Left renal cortex interstitium (tissue), 4 donors: Measurements from ENCODE around the gene CBFB. TPM values are rescaled to one million over a fixed set of nuclear protein-coding genes. Genes with fewer than 3 reads are reported as not detected.
"Not testable (repeated sequence)": the region's sequence is repeated elsewhere in the genome, so short reads cannot be mapped to it uniquely, and the experiment has no call there.

Experiments used
- DNase-seq, 4 donors: peaks; one replicate each; pipeline ENCODE4 v3.0.0-alpha.2; 2013; ENCODE audit warnings: low read depth in 4 of 4, low spot score in 2 of 4, missing footprints in 1 of 4
- polyA plus RNA-seq, 4 donors: library from polyadenylated mRNA; unstranded; fragments of 120-200 nt; gene quantifications; one replicate each; pipeline ENCODE4 v1.2.1, GENCODE V29; 2013; ENCODE audit not compliant: insufficient read length in 4 of 4

The CBFB gene
- polyA plus RNA-seq, 4 donors: 62.3 to 77.1 (median 65.0) TPM

DNA sequence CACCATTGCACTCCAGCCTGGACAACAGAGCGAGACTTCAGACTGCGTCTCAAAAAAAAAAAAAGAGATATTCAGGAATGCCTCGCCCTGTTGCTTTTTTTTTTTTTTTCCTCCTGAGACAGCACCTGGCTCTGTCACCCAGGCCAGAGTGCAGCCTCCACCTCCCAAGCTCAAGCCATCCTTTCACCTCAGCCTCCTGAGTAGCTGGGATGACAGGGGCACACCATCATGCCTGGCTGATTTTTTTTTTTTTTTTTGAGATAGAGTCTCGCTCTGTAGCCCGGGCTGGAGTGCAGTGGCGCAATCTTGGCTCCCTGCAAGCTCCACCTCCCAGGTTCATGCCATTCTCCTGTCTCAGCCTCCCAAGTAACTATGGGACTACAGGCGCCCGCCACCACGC lies 88.8 kb downstream of the CBFB start:
- DNase-seq: no peak

DNA sequence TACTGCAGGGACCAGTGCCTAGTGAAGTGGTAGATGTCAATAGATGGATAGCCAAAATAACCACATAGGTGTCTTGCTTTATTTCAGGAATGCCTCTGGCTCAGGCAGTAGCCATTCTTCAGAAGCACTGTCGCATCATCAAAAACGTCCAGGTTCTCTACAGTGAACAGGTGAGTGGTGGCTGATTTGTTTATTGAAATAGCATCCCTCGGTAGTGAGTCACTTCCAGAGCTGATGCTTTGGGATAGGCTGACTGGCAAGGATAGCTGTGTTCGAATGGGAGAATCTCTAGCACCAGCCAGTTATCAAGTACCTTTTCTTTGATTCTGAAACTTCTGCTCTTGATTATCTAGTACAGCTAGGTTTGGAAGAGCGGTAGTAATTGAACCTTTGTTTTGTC lies 91.1 kb downstream of the CBFB start:
- no peak for DNase-seq

DNA sequence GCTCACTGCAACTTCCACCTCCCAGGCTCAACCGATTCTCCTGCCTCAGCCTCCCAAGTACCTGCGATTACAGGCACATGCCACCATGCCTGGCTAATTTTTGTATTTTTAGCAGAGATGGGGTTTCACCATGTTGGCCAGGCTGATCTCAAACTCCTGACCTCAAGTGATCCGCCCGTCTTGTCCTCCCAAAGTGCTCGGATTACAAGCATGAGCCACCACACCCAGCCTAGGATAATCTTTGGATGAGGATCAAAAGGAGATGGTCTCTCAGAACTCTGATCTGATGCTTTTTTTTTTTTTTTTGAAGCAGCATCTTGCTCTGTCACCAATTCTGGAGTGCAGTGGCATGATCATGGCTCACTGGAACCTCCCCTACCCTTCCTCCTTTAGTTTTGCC lies 93.8 kb downstream of the CBFB start:
- DNase-seq: not testable (repeated sequence)

DNA sequence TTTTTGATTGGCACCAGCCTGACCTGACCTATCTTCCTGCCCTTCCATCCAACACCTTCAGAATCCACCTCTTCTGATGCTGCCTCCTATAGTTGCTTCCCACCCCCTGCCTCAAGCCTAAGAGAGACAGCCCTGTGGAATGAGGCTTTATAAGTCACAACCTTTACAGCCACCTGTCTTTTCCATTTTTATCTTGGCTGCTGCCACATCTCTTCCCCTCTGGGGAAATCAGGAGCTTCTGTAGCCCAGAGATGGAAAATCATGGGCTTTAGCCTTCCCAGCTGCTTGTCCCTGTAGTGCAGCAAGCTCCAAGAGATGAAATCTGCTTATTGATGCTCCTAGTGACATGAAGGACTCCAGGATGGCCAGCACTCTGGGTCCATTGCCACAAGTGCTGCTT lies 99.5 kb downstream of the CBFB start:
- DNase-seq: no peak

DNA sequence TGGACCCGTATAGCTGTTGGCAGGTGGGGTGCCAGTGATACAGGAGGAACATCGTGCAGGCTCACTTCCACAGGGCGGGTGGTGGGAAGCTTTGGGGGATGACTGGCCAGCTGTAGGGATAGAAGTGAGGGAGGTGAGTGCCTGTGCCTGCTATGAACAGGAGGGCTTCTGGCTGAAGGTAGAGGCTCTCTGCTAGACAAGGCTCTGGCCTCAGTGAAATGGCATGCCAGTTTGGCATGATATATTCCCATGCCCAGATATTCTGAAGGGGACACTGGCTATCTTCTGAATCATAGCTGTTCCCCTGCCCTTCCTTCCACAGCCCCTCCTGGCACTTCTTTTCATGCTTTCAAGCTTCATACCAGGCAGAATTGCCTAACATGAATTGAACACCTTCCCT lies 99.9 kb downstream of the CBFB start:
- no peak for DNase-seq

DNA sequence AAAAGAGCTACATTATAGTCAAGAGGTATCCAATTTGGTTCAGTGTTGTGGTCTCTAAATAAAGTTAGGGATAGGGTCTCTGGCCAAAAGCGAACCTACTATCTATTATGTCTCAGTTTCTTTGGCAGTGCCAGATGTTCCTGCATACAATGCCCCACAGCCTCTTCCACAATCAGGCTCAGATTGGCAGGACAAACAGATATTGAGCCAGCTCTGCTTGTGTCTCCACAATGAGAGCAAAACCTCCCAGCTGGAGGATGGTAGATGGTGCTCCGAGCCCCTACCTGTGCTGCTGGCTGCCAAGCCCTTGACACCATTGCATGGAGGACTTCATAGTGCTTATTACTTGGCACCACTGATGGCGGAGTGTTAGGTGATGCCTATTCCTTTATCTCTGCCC lies 100.5 kb downstream of the CBFB start:
- no peak for DNase-seq

DNA sequence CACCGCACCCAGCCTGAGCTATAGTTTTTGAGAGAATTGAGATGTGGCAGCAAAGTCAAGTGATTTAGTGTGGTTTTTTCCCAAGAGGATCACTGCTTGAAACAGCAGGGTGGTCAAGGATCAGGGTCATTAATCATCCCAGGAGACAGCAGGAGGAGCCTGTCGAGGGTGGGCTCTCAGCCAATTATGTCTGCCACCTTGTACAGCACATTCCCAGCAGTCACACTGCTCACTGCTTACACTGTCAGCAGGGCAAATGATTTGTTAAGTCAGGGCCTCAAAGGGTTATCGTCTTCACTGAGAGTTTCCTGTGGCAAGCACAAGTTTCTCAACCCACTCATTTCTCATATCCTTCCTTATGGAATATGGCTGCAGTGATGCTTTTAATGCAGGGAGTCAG lies 108.7 kb downstream of the CBFB start:
- DNase-seq: peak in 1 of 4 donors; percentile 26

DNA sequence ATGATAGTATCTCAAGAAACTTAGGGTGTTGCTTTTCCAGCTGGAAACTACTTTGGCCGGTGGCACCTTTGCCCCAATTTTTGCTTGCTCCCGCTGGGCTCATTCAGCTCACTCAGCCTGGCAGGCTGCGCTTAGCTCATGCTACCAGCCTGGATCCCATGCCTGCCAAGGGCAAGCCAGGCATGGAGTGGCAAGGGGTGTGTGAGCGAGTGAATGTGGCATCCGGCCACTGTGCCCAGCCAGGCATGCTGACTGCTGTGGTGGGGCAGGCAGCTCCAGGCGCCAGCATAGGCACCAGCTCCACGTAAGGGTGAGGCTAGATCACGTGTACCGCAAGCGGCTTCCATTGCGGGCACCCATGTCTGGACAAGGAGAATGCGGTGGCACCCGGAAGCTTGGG lies 112.4 kb downstream of the CBFB start:
- DNase-seq: no peak

DNA sequence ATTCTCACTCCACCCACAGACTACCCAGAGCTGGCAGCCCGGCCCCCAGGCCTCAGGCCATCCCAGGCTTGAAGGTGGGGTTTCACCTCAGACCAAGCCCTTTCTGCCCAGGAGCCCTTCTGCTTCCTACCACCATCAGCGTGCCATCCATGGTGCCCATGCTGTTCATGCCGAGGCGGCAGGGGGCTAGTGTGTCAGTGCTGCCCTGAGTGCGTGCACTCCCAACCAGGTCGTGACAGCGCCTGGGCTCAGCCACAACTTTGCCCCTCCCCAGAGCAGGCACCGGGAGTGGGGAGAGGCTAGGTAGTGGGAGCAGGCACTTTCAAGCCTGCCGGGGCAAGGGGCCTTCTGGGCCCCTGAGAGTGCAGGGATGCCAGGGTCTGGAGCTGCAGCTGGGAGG lies 113.4 kb downstream of the CBFB start:
- no peak for DNase-seq

DNA sequence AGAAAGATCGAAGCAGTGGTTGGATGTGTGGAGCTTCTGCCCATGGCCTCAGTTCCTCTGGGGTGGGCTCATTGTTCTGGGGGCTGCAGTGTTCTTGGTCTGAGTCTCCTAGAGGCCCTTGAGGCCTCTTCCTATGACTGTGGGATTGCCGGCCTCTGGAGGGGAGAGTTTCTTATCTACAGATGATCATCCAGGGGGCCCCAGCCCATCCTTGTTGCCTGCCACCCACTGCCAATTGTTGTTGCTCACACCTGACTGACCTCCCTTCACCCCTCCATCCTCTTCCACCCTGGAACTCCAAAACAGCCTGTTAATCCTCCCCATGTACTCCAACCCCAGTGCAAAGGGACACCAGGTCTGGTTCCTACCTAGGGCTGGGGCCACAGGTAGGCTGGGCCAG lies 116.0 kb downstream of the CBFB start:
- no peak for DNase-seq

DNA sequence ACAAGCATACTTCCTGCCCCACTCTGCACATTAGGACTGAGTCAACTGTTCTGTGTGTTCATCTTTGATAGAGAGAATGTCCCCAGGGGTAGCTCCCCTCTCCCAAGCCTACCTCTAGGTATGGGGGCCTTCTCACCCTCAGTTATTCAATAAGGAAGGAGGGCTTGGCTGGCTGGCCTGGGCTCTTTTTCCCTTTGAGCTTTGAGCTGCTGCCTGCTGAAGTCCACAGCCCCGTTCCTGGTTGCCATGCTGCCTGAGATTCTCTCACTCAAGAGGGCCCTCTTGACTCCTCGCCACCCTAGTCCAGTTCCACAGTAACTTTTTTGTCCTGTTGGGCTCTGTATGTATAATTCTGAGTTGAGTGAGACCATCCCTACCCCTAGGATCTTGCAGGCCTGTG lies 116.8 kb downstream of the CBFB start:
- DNase-seq: no peak

DNA sequence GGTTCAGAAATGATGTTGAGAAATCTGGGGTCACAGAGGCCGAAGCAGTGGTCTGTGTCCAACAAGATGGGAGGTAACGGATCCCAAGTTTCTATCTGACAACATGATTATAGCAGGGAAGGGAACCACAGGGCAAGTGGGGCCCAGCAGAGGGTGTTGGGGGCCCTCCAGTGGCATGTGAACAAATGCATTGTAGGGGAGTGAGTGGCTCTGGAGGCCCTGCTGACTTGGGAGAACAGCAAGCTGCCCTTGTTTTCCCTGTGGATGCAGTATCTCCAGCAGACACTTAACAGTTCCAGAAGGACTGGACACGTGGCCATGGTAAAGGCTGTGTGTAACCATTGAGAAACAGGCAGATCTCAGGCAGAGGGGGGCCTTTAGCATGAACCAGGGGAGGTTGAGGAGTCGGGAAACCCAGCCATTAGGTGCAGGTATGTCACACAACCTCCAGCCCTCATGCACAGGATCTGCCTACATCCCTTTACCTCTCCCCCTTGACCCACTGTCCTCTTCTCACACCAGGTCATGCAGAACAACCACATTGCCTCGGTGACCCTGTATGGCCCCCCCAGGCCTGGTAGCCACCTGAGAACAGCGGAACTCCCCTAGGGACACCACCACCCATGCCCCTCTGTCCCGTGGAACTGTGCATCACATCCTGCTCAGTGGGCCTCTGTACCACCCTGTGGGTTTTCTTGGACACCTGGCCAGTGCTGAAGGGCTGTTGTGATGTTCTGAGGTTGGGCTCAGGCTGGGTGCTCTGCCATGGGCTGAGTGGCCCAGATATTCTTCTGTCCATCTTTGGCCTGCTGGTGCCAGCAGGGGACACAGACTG lies 117.8 kb downstream of the CBFB start:
- DNase-seq: no peak

DNA sequence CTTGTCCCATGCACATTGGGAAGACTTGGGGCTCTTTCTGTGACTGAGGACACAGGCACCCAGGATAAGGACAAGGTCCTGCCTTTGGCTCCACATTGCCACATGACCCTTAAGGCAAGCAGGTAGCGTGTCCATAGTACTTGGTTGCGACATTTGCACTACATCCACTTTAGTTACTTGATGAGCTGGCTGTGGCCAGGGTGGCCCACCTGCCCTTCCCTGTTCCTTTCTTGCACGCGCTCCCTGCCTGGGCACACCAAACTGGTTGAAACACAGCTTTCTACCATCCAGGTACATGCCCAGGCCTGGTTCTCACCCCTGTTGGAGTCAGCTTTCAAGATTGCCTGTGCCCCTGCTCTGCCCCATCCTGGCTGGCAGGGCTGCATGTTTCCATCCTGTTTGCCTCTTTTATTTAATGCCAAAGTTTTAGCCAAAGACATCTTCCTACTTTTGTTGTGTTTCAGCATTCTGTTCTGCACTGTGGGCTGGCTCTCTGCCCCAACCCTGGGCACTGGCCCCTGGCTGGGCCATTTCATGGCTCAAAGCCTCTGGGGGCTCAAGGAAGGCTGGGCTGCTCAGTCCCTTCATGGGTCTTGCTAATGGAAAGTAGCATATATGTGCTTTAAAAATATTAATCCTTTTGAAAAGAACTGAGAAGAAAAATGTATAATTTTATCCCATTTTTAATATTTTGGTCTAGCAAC lies 118.6 kb downstream of the CBFB start:
- DNase-seq: no peak

DNA sequence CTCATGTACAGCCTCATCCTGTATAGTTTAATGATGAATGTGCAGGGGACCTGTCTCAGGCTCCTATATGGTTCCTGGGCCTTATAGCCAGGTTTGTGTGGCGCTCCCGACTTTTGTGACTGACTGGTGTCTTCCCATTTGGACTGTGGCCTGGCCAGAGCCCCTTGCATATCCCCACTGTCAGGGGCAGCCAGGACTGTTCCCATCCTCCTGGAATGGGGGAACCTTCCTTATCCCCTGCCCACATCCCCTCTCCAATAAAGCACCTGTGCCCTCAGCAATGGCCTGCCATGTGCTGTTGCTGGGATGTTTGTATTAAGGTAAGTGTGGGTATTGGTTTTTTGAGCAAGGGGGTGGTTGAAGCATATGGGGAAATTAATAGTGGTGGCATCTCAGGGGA lies 119.3 kb downstream of the CBFB start:
- DNase-seq: no peak

DNA sequence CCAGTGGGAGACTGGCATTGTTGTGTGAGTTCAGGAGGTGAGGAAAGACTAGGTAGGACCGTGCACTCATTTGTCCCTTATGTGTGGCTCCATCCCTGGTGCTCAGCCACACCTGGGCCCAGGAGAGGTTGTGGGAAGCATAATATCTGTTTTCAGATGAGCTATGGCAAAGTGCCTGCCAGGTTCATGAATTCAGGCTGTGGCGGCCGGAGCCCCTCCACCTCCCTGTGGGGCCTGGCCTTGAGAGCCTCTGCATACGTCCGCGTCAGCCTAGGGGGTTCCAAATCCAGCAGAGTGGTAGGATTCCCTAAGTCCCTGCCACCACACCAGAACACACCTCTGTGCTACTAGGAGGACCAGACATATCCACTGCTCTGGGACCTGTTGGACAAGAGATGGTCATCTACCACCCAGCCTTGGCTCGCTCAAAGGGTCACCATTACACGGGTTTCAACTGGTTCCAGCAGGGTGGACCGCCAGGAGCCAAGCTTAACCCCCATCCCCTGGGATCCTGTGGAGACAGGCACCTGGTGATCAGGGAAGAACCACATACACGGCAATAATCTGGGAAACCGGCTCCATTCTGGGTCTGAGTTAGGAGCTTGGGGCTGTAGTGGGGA lies 119.8 kb downstream of the CBFB start:
- DNase-seq: no peak

DNA sequence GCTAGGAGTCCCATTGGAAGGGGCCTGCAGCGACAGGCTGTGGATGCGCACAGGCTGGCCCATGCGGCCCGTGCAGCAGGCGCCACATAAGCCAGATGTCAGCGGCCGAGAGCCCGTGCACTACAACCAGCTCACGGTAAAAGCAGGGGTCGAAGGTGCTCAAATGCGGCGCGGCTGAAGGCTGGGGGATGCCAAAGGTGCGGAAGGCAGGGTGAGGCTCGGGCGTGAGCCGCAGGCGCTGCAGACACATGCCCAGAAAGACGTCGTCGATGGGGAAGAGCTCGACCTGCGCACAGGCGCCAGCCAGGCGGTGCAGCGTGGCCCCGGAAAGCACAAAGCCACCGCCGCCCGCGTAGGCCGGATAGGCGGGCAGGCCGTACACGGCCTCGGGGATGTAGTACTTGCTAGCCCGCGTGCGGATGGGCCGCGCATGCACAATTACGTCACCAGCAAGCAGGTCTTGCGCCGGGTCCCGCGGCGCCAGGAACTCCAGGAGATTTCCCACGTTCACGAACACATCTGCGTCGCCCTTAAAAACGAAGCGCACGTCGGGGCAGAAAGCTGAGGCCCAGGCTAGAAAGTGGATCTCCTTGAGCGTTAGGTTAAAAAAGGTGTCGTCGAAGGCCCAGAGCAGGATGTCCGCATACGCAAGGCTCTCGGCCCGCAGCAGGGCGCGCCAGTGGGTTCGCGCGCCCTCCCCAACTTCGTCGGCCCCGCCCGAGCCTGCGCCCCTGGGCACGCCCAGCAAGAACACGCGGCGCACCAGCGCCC lies 120.5 kb downstream of the CBFB start:
- no peak for DNase-seq

DNA sequence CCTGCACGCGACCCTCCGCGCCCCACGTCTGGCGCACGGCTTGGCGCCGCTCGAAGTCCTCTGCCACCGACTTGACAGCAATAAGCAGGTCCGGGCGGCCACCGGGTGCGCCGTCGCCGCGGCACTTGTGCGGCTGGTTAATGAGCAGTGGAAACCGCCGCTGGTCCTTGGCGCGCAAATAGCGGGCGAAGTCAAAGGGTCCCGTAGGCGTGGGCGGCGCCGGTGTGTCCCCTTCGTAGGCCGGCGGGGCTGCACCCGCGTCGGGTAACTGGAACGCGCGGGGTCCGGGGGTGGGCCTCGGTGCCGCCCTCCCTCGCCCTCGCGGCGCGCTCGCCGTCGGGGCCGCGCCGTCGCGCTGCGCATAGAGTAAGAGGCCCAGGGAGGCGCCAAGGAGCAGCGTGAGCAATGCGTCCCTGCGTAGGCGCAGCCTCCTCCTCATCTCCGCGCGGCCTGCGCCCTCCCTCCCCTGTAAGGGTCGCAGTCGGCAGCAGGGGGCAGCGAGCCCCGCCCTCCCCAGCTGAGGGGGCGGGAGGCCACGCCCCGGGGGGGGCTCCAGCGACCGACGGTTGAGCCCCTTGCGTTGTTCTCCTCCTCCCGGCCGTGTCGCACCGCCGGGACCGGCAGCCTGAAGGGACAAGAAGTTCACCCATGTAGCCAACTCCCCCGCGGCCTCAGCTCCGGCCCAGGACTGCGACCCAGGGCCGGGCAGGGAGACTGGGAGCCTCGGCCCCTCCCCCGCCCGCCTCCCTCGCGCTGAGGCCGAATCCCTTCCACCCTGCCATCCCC lies 121.3 kb downstream of the CBFB start:
- no peak for DNase-seq
